Measurements from ENCODE around the gene TXN2.

The TXN2 gene

DNA sequence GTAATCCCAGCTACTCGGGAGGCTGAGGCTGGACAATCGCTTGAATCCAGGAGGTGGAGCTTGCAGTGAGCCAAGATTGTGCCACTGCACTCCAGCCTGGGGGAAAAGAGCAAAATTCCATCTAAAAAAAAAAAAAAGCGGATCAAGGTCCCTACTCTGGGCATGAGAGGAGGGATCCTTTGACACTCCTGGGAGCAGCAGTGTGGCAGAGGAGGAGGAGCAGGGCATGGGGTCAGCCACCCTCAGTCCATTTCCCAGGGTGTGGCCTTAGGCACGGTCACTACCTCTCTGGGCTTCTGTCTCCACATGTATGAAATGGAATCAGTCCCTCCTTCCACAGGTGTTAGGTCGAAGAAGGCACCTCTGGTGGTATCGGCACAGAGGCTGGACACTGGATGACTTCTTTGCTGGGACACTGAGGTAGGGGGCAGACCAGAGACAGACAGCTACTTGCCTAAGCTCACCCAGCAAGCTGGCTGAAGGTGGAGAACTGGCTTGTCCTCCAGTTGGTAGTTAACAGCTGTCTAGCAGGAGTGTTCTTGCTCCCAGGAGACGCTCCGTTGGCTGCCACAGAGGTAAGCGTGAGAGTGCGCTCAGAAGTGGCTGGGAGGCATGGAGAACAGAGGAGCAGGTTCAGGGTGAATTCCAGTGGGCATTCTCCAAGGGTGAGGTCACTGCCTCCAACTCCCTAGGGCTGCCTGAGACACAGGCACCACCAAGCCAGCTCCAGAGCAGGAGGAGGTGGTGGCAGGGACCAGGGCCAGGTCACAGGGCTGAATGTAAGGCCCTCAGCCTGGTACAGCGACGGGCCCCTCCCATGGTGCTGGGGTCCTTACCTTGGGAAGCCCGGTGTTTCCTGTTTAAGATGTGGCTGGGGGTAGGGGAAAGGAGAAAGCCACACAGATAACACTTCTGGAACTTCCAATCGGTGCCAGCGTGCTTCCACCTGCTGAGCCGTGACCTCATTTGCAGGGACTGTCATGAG is 19.5 kb downstream of the TXN2 start:
- Histone ChIP-seq H3K9ac (no peak overlapping the region), H3K27me3 (ENCODE audit: insufficient read depth, low read depth) (no peaks in the 10 kb centered on the region), H3K27ac (no peak overlapping the region), H4K20me1 (ENCODE audit: insufficient read depth) (no peaks in the 10 kb centered on the region), H3K4me3 (IDR thresholded peaks at IDR 0.05; ENCODE audit: insufficient read depth, low read depth, low read length) (no peak overlapping the region), H3K4me1 (ENCODE audit: low read depth, poor library complexity, severe bottlenecking) (peaks cover 11% of the 10 kb centered on the region), H3K4me2 (no peak overlapping the region), H2AFZ (ENCODE audit: low read depth) (no peak overlapping the region), H3K36me3 (ENCODE audit: insufficient read depth) (no peaks in the 10 kb centered on the region), H3K79me2 (ENCODE audit: insufficient read depth, low read depth) (no peaks in the 10 kb centered on the region)
- TF ChIP-seq CTCF (conservative IDR thresholded peaks at IDR 0.05; ENCODE audit: low read depth, low read length), result no peak

DNA sequence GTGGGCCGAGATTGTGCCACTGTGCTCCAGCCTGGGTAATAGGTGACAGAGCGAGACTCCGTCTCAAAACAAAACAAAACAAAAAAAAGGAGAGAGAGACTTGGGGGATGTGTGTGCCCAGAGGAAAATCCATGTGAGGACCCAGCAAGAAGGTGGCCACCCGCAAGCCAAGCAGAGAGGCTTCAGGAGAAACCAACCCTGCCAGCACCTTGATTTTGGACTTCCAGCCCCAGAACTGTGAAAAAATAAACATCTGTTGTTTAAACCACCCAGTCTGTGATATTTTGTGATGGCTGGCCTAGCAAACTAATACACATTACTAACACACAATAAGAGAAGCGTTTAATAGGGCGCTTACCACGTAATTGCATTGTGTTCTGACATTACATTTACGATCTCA is 21.2 kb downstream of the TXN2 start:
- Histone ChIP-seq H3K9ac (no peak overlapping the region), H2AFZ (ENCODE audit: low read depth) (no peak overlapping the region), H3K79me2 (ENCODE audit: insufficient read depth, low read depth) (no peaks in the 10 kb centered on the region), H3K4me2 (no peak overlapping the region), H3K27ac (no peak overlapping the region), H4K20me1 (ENCODE audit: insufficient read depth) (no peaks in the 10 kb centered on the region), H3K4me3 (IDR thresholded peaks at IDR 0.05; ENCODE audit: insufficient read depth, low read depth, low read length) (no peak overlapping the region), H3K27me3 (ENCODE audit: insufficient read depth, low read depth) (no peaks in the 10 kb centered on the region), H3K36me3 (ENCODE audit: insufficient read depth) (no peaks in the 10 kb centered on the region), H3K4me1 (ENCODE audit: low read depth, poor library complexity, severe bottlenecking) (peaks cover 7% of the 10 kb centered on the region)
- TF ChIP-seq CTCF (conservative IDR thresholded peaks at IDR 0.05; ENCODE audit: low read depth, low read length), result no peak

DNA sequence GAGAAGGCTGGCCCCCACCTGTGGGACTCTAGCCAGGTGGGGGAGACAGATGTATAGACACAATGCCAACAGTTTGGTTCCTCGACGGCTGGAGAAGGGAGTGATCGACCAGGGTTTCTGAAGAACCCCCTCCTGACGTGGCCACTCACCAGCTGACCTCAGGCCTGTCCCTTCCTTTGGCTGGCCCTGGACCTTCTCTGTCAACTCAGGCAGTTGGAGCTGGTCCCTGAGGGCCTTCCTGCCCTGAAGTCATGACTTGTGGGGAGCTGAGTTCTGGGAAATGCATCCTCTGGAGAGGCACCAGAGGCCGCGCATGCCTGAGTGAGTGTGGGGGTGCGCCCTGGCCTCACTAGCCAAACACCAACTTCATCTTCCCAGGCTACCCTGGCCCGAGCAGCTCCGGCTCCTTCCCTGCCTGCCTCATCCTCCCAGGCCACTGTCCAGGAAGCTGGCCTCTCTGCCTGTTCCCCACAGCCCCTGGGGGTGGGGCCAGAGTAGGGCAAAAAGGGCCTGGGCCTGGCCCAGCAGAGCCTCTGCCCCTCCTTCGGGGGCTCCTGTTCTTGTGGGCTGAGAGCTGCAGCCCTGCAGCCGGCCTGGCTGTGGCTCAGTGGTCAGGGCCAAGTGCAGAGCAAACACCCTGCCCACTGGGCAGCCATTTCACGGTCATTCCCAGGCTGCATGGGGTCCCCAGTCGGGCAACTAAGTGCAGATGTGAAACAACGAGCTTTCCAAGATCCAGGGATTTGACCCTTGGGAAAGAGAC is 23.6 kb downstream of the TXN2 start:
- Histone ChIP-seq H3K4me2 (no peak overlapping the region), H3K4me1 (ENCODE audit: low read depth, poor library complexity, severe bottlenecking) (peaks cover 27% of the 10 kb centered on the region), H3K4me3 (IDR thresholded peaks at IDR 0.05; ENCODE audit: insufficient read depth, low read depth, low read length) (no peak overlapping the region), H3K79me2 (ENCODE audit: insufficient read depth, low read depth) (no peaks in the 10 kb centered on the region), H3K27me3 (ENCODE audit: insufficient read depth, low read depth) (no peaks in the 10 kb centered on the region), H4K20me1 (ENCODE audit: insufficient read depth) (no peaks in the 10 kb centered on the region), H3K27ac (no peak overlapping the region), H3K9ac (no peak overlapping the region), H2AFZ (ENCODE audit: low read depth) (no peak overlapping the region), H3K36me3 (ENCODE audit: insufficient read depth) (no peaks in the 10 kb centered on the region)
- TF ChIP-seq CTCF (conservative IDR thresholded peaks at IDR 0.05; ENCODE audit: low read depth, low read length), result no peak

- no peak overlapping the region for H3K27ac ChIP-seq
- H3K9ac ChIP-seq, result no peak overlapping the region
- H3K27me3 ChIP-seq (ENCODE audit: insufficient read depth, low read depth), result no peaks in the 10 kb centered on the region
- H4K20me1 ChIP-seq (ENCODE audit: insufficient read depth), result no peaks in the 10 kb centered on the region
- H3K4me2 ChIP-seq, result no peak overlapping the region
- no peaks in the 10 kb centered on the region for H3K79me2 ChIP-seq (ENCODE audit: insufficient read depth, low read depth)
- no peak for TF ChIP-seq CTCF (conservative IDR thresholded peaks at IDR 0.05; ENCODE audit: low read depth, low read length)
- no peak overlapping the region for H3K4me3 ChIP-seq (IDR thresholded peaks at IDR 0.05; ENCODE audit: insufficient read depth, low read depth, low read length)
- H3K36me3 ChIP-seq (ENCODE audit: insufficient read depth), result no peaks in the 10 kb centered on the region
- no peak overlapping the region for H2AFZ ChIP-seq (ENCODE audit: low read depth)
- H3K4me1 ChIP-seq (ENCODE audit: low read depth, poor library complexity, severe bottlenecking), result peaks cover 39% of the 10 kb centered on the region
Measured at GRCh38 chr22:36456464-36456845, 25.0 kb downstream of the TXN2 start.

Measured in KMS-11 (cell line).